Fibroblast of lung (primary cell): ENCODE measurements around the gene CLDN9.

Experiments used
- EZH2 ChIP-seq: IDR thresholded peaks from 2 replicates; pipeline ENCODE4 v1.5.1; 2012; ENCODE audit warnings: low read length, control low read depth, mild to moderate bottlenecking; ENCODE audit errors: missing control alignments
- TF ChIP-seq, protein P1 (sequence below), 2 donors: IDR thresholded peaks in 1 of 2; conservative IDR thresholded peaks in 1 of 2; 1 replicate in 1 of 2; 2 replicates in 1 of 2; pipeline ENCODE4 v1.5.1; 2011 to 2012; ENCODE audit warnings: low read length in 2 of 2, control low read depth in 1 of 2, inconsistent platforms in 1 of 2, low read depth in 1 of 2, mild to moderate bottlenecking in 1 of 2

DNA sequence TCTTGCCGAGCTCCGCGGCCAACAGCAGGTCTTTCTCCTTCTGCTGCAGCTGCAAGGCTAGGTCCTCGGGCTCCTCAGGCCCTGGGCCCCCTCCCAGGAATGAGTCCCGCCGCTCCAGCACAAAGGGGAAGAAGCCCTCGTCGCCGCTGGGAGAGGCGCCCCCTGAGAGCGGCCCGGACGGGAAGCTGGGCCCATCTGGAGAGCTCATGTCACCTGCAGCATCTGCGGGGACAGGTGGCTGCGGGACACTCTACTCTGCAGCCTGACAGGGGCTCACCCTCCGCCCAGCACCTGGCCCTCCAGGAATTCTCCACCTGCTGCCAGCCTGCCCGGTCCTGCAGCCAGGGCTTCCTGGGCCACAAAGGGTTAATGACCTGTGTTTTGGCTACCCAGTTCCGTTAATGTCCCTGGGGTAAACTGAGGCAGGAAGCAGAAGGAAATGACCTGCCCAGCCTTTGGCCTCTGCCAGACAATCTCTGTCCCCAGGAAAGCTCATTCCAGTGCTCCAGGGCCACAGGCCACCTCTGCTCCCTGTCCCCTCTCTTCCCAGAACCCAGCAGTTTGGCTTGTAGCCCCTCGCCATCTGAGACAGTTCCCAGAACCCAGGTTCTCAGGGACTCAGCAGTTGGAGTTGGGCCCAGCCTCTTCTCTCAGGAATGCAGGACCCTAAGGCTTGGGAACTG is 22.7 kb downstream of the CLDN9 start:
- TF ChIP-seq, protein P1, sequence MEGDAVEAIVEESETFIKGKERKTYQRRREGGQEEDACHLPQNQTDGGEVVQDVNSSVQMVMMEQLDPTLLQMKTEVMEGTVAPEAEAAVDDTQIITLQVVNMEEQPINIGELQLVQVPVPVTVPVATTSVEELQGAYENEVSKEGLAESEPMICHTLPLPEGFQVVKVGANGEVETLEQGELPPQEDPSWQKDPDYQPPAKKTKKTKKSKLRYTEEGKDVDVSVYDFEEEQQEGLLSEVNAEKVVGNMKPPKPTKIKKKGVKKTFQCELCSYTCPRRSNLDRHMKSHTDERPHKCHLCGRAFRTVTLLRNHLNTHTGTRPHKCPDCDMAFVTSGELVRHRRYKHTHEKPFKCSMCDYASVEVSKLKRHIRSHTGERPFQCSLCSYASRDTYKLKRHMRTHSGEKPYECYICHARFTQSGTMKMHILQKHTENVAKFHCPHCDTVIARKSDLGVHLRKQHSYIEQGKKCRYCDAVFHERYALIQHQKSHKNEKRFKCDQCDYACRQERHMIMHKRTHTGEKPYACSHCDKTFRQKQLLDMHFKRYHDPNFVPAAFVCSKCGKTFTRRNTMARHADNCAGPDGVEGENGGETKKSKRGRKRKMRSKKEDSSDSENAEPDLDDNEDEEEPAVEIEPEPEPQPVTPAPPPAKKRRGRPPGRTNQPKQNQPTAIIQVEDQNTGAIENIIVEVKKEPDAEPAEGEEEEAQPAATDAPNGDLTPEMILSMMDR (conservative IDR thresholded peaks at IDR 0.05 in 1 of 2, IDR thresholded peaks at IDR 0.05 in 1 of 2; ENCODE audit: low read depth in 1 of 2, low read length in 2 of 2), result no peak
- no peak for TF ChIP-seq EZH2
